HCT116 (cell line): ENCODE results near the gene HACE1. TPM values are rescaled to one million over a fixed set of nuclear protein-coding genes. Genes with fewer than 3 reads are reported as not detected.
"Not testable (repeated sequence)": the region's sequence is repeated elsewhere in the genome, so short reads cannot be mapped to it uniquely, and the experiment has no call there.

Experiments
- ATAC-seq: fragments of 200-7000 bp; cut with Tn5 transposase; 2 replicates; pipeline ENCODE4 v1.9.1; 2020; ENCODE audit warnings: mild to moderate bottlenecking, moderate library complexity
- BruUV-seq: library from RNA; stranded (reverse); fragments of 400-500 nt; replicated peaks from 2 replicates; lab custom pipeline; 2021; lab: Mats Ljungman, UMichigan
- CTCF ChIA-PET: fragments of 300-600 bp; sonication (Branson Sonifier 250); formaldehyde crosslinking; loops from one replicate; lab custom pipeline; 2021; ENCODE audit warnings: antibody characterized with exemption; lab: Charles Lee
- POLR2A ChIA-PET: fragments of 300-600, 350-600 bp; sonication (Branson Sonifier 250); formaldehyde crosslinking; loops from one replicate; lab custom pipeline; 2021; ENCODE audit warnings: antibody characterized with exemption; lab: Charles Lee
- RAD21 ChIA-PET, 2 experiments: fragments of 300-600 bp; sonication (Branson Sonifier 250); formaldehyde crosslinking; loops; one replicate each; lab custom pipeline; 2023; ENCODE audit warnings: low total read pairs in 2 of 2; ENCODE audit not compliant: uncharacterized antibody in 2 of 2, unreplicated experiment in 2 of 2, low non-redundant PET in 1 of 2; lab: Charles Lee
- DNase-seq: peaks from one replicate; pipeline ENCODE4 v3.0.0-alpha.2; 2010; ENCODE audit warnings: low read depth, low spot score
- H2AFZ ChIP-seq: fragments of 200-600 bp; shearing (Covaris generic), sonication (generic); 2 replicates; pipeline ENCODE4 v1.6.1; 2017; ENCODE audit warnings: low read depth, mixed run types, mixed read lengths, antibody characterized with exemption, low read length; ENCODE audit not compliant: poor library complexity, severe bottlenecking
- H3K27ac ChIP-seq: 2 replicates; pipeline ENCODE4 v1.5.1; 2012; ENCODE audit warnings: low read depth, low read length
- H3K27me3 ChIP-seq: fragments of 200-600 bp; sonication (generic); 2 replicates; pipeline ENCODE4 v1.6.1; 2016; ENCODE audit warnings: mixed run types, low read length, mixed read lengths; ENCODE audit not compliant: insufficient read depth
- H3K36me3 ChIP-seq, 2 experiments: fragments of 200-500 bp in 1 of 2; fragments of 200-600 bp in 1 of 2; sonication (Bioruptor generic) in 1 of 2; sonication (generic) in 1 of 2; 2 replicates each; pipeline versions ENCODE4 v1.5.1 to v1.6.1; 2014 to 2016; ENCODE audit warnings: low read length in 2 of 2, inconsistent platforms in 1 of 2, mixed read lengths in 1 of 2, mixed run types in 1 of 2; ENCODE audit not compliant: insufficient read depth in 2 of 2, control insufficient read depth in 1 of 2
- H3K4me1 ChIP-seq, 2 experiments: fragments of 200-600 bp in 1 of 2; sonication (generic) in 1 of 2; 2 replicates each; pipeline versions ENCODE4 v1.5.1 to v1.6.1; 2012 to 2017; ENCODE audit warnings: low read length in 2 of 2, inconsistent platforms in 1 of 2, mild to moderate bottlenecking in 1 of 2, mixed read lengths in 1 of 2, mixed run types in 1 of 2, moderate library complexity in 1 of 2; ENCODE audit not compliant: insufficient read depth in 2 of 2, control insufficient read depth in 1 of 2
- H3K4me2 ChIP-seq: fragments of 200-600 bp; sonication (generic); 2 replicates; pipeline ENCODE4 v1.6.1; 2017; ENCODE audit warnings: mixed run types, low read length, mixed read lengths
- H3K4me3 ChIP-seq, 2 experiments: fragments of 200-600 bp in 1 of 2; sonication (generic) in 1 of 2; replicated peaks in 1 of 2; 2 replicates each; pipeline ENCODE4 v1.5.1; 2011 to 2016; ENCODE audit warnings: low read length in 2 of 2, control low read depth in 1 of 2, low read depth in 1 of 2, mild to moderate bottlenecking in 1 of 2, mixed read lengths in 1 of 2, mixed run types in 1 of 2
- H3K79me2 ChIP-seq: fragments of 200-600 bp; sonication (generic); 2 replicates; pipeline ENCODE4 v1.6.1; 2017; ENCODE audit warnings: mild to moderate bottlenecking, mixed run types, low read length, moderate library complexity, mixed read lengths; ENCODE audit not compliant: insufficient read depth
- H3K9ac ChIP-seq: fragments of 200-600 bp; sonication (generic); 2 replicates; pipeline ENCODE4 v1.6.1; 2016; ENCODE audit warnings: low read length, mixed read lengths
- H3K9me2 ChIP-seq: fragments of 200-600 bp; sonication (generic), shearing (Covaris generic); 2 replicates; pipeline ENCODE4 v1.6.1; 2017; ENCODE audit warnings: mixed run types, mild to moderate bottlenecking, moderate library complexity; ENCODE audit not compliant: insufficient read depth
- H3K9me3 ChIP-seq, 2 experiments: fragments of 200-500 bp in 1 of 2; fragments of 200-600 bp in 1 of 2; sonication (Bioruptor generic) in 1 of 2; sonication (generic) in 1 of 2; 2 replicates each; pipeline ENCODE4 v1.6.1; 2014 to 2017; ENCODE audit warnings: low read length in 2 of 2, mixed read lengths in 2 of 2, inconsistent platforms in 1 of 2, low read depth in 1 of 2, mild to moderate bottlenecking in 1 of 2, mixed run types in 1 of 2, moderate library complexity in 1 of 2; ENCODE audit not compliant: control insufficient read depth in 1 of 2, insufficient read depth in 1 of 2
- H4K20me1 ChIP-seq: fragments of 200-600 bp; sonication (generic), shearing (Covaris generic); 2 replicates; pipeline ENCODE4 v1.6.1; 2017; ENCODE audit warnings: mixed run types, mild to moderate bottlenecking, moderate library complexity; ENCODE audit not compliant: insufficient read depth
- CBX3 ChIP-seq: IDR thresholded peaks from 2 replicates; pipeline ENCODE4 v1.6.1; 2012; ENCODE audit warnings: low read depth
- CEBPB ChIP-seq: IDR thresholded peaks from 2 replicates; pipeline ENCODE4 v1.6.1; 2012; ENCODE audit warnings: low read depth
- ELF1 ChIP-seq: IDR thresholded peaks from 2 replicates; pipeline ENCODE4 v1.6.1; 2012; ENCODE audit warnings: low read depth, borderline replicate concordance
- EZH2 ChIP-seq: fragments of 200-600 bp; sonication (generic); IDR thresholded peaks from 2 replicates; pipeline ENCODE4 v1.6.1; 2017; ENCODE audit warnings: antibody characterized with exemption, mixed run types
- EZH2phosphoT487 ChIP-seq: fragments of 200-600 bp; IDR thresholded peaks from 2 replicates; pipeline ENCODE4 v1.6.1; 2018; ENCODE audit warnings: antibody characterized with exemption, borderline replicate concordance
- FOSL1 ChIP-seq: IDR thresholded peaks from 2 replicates; pipeline ENCODE4 v1.6.1; 2012; ENCODE audit warnings: low read depth
- MAX ChIP-seq: IDR thresholded peaks from 2 replicates; pipeline ENCODE4 v1.6.1; 2012
- POLR2AphosphoS5 ChIP-seq: IDR thresholded peaks from 2 replicates; pipeline ENCODE4 v1.6.1; 2011; ENCODE audit warnings: mild to moderate bottlenecking, low read depth, low read length, moderate library complexity
- RAD21 ChIP-seq: IDR thresholded peaks from 2 replicates; pipeline ENCODE4 v1.6.1; 2012; ENCODE audit warnings: low read depth, mild to moderate bottlenecking
- REST ChIP-seq: IDR thresholded peaks from 2 replicates; pipeline ENCODE4 v1.6.1; 2012; ENCODE audit warnings: low read depth
- SIN3A ChIP-seq: IDR thresholded peaks from 2 replicates; pipeline ENCODE4 v1.6.1; 2012; ENCODE audit warnings: low read depth
- SP1 ChIP-seq: IDR thresholded peaks from 2 replicates; pipeline ENCODE4 v1.6.1; 2012; ENCODE audit warnings: low read depth
- SRF ChIP-seq: IDR thresholded peaks from 2 replicates; pipeline ENCODE4 v1.6.1; 2012; ENCODE audit warnings: low read depth
- TCF7L2 ChIP-seq: IDR thresholded peaks from 2 replicates; pipeline ENCODE4 v1.7.0; 2011; ENCODE audit warnings: borderline replicate concordance, inconsistent platforms; ENCODE audit not compliant: insufficient read depth, insufficient read length; ENCODE audit errors: extremely low read depth
- ZNF274 ChIP-seq: fragments of 200-500 bp; sonication (Bioruptor generic); IDR thresholded peaks from 2 replicates; pipeline ENCODE4 v1.6.1; 2014; ENCODE audit warnings: mild to moderate bottlenecking, low read depth, low read length, inconsistent platforms
- intact Hi-C: fragments of 100-400 bp; cut with micrococcal nuclease; formaldehyde crosslinking; loops from 2 replicates; pipeline ENCODE4 v1.10.0; 2022
- total RNA-seq: library from RNA; stranded (reverse); gene quantifications from one replicate; pipeline ENCODE4 v1.2.1, GENCODE V29; 2021; ENCODE audit not compliant: unreplicated experiment

Gene HACE1
- total RNA-seq, 1 experiment from 2014 or later, result 10.9 TPM

- ATAC-seq, result no peak
- ChIA-PET CTCF (no interaction called here), POLR2A (no interaction called here), RAD21 (no interaction called here)
- Histone ChIP-seq H3K9me3 (no peaks in the 10 kb centered on the region), H3K9ac (no peak overlapping the region), H3K4me3 (no peak overlapping the region), H3K27ac (no peak overlapping the region), H3K27me3 (no peaks in the 10 kb centered on the region), H3K9me2 (no peaks in the 10 kb centered on the region), H2AFZ (no peak overlapping the region), H3K4me2 (no peak overlapping the region), H3K79me2 (no peaks in the 10 kb centered on the region), H4K20me1 (no peaks in the 10 kb centered on the region; the same call in 1 of the 2 replicates), H3K36me3 (no peaks in the 10 kb centered on the region), H3K4me1 (no peaks in the 10 kb centered on the region)
- no peak for TF ChIP-seq POLR2AphosphoS5
- TF ChIP-seq SIN3A, result no peak
- no peak for TF ChIP-seq MAX
- TF ChIP-seq EZH2phosphoT487, result no peak
- no peak for TF ChIP-seq REST
- no peak for TF ChIP-seq RAD21
- no peak for TF ChIP-seq SRF
- no peak for TF ChIP-seq CEBPB
- no peak for TF ChIP-seq EZH2
- TF ChIP-seq ZNF274, result no peak
- TF ChIP-seq CBX3, result no peak
- TF ChIP-seq ELF1, result no peak
- TF ChIP-seq SP1, result no peak
- no peak for TF ChIP-seq FOSL1
- no peak for TF ChIP-seq TCF7L2
- intact Hi-C loops, result no loop called here
- DNase-seq, result no peak
- BruUV-seq, result no TSS peak
Observed at GRCh38 chr6:104809116-104809515, 50.6 kb downstream of the HACE1 start.

GRCh38 chr6:104805335-104805734 lies 54.4 kb downstream of the HACE1 start:
- H3K9me2 ChIP-seq, H3K9ac ChIP-seq, H3K79me2 ChIP-seq, H3K27ac ChIP-seq, DNase-seq, H4K20me1 ChIP-seq, H3K4me1 ChIP-seq, H2AFZ ChIP-seq, CTCF ChIA-PET, H3K4me2 ChIP-seq, BruUV-seq, RAD21 ChIA-PET, H3K27me3 ChIP-seq, POLR2A ChIA-PET, intact Hi-C loops, H3K9me3 ChIP-seq, ATAC-seq, H3K4me3 ChIP-seq, H3K36me3 ChIP-seq: not testable (repeated sequence)
